HTR-8/SVneo (cell line): ENCODE measurements around the gene DLGAP4.

Source experiments
- DNase-seq: peaks from one replicate; pipeline ENCODE4 v3.0.0; 2011; ENCODE audit warnings: low spot score, mixed read lengths; ENCODE audit not compliant: insufficient read length
- FAIRE-seq: peaks from 2 replicates; lab custom pipeline; 2011; peaks lifted over from hg19 to GRCh38; lab: Jason Lieb, UNC

The DLGAP4 gene

GRCh38 chr20:36307412-36308325 is 1.5 kb downstream of the DLGAP4 start:
- DNase-seq (no peak), FAIRE-seq (no peak)

- no peak for DNase-seq
- no peak for FAIRE-seq
Measured at GRCh38 chr20:36308353-36308752, 2.2 kb downstream of the DLGAP4 start.

- FAIRE-seq (no peak), DNase-seq (no peak)
Measured at GRCh38 chr20:36308986-36309385, 2.8 kb downstream of the DLGAP4 start.

- FAIRE-seq (no peak), DNase-seq (no peak)
Measured at GRCh38 chr20:36309643-36310042, 3.5 kb downstream of the DLGAP4 start.

- DNase-seq (no peak), FAIRE-seq (no peak)
Measured at GRCh38 chr20:36310215-36310981, 4.3 kb downstream of the DLGAP4 start.

GRCh38 chr20:36311141-36311853 is 5.2 kb downstream of the DLGAP4 start:
- no peak for DNase-seq

GRCh38 chr20:36311854-36312723 is 6.0 kb downstream of the DLGAP4 start:
- FAIRE-seq, result no peak
- DNase-seq, result no peak

More at GRCh38 chr20:36311141-36311853, 5.2 kb downstream of the DLGAP4 start:
- no peak for FAIRE-seq

- no peak for FAIRE-seq
- DNase-seq, result no peak
Measured at GRCh38 chr20:36312724-36313441, 6.7 kb downstream of the DLGAP4 start.

- DNase-seq (no peak), FAIRE-seq (no peak)
Measured at GRCh38 chr20:36313476-36313875, 7.3 kb downstream of the DLGAP4 start.

GRCh38 chr20:36313926-36314325 is 7.8 kb downstream of the DLGAP4 start:
- DNase-seq, result no peak
- FAIRE-seq, result no peak

GRCh38 chr20:36314734-36315544 is 8.8 kb downstream of the DLGAP4 start:
- FAIRE-seq (no peak), DNase-seq (no peak)

GRCh38 chr20:36315545-36316351 is 9.6 kb downstream of the DLGAP4 start:
- DNase-seq, result no peak
- no peak for FAIRE-seq

GRCh38 chr20:36317675-36318074 is 11.5 kb downstream of the DLGAP4 start:
- FAIRE-seq (no peak), DNase-seq (no peak)

GRCh38 chr20:36318166-36318565 is 12.0 kb downstream of the DLGAP4 start:
- DNase-seq, result no peak
- FAIRE-seq, result no peak

- DNase-seq, result no peak
- no peak for FAIRE-seq
Measured at GRCh38 chr20:36319356-36320260, 13.5 kb downstream of the DLGAP4 start.

GRCh38 chr20:36320261-36320897 is 14.2 kb downstream of the DLGAP4 start:
- FAIRE-seq, result no peak

More at GRCh38 chr20:36320261-36320897, 14.2 kb downstream of the DLGAP4 start:
- DNase-seq, result no peak
